DND-41 (cell line): ENCODE data around the gene ABCC8.

Experiments used
- ATAC-seq: fragments of 200-7000 bp; cut with Tn5 transposase; 3 replicates; pipeline ENCODE4 v1.9.1; 2021; ENCODE audit warnings: low read depth; ENCODE audit not compliant: insufficient read depth
- DNase-seq: peaks from one replicate; pipeline ENCODE4 v3.0.0-alpha.2; 2020
- H2AFZ ChIP-seq: 2 replicates; pipeline ENCODE4 v1.6.0; 2012; ENCODE audit warnings: low read depth, low read length
- H3K27ac ChIP-seq: 2 replicates; pipeline ENCODE4 v1.5.1; 2012; ENCODE audit warnings: low read length, inconsistent platforms
- H3K27me3 ChIP-seq: fragments of 200-600 bp; sonication (generic); 2 replicates; pipeline ENCODE4 v1.6.0; 2012; ENCODE audit warnings: low read length, mild to moderate bottlenecking, inconsistent platforms; ENCODE audit not compliant: insufficient read depth, poor library complexity
- H3K36me3 ChIP-seq: 2 replicates; pipeline ENCODE4 v1.5.1; 2012; ENCODE audit warnings: low read length, inconsistent platforms; ENCODE audit not compliant: insufficient read depth
- H3K4me1 ChIP-seq: 2 replicates; pipeline ENCODE4 v1.5.1; 2012; ENCODE audit warnings: mild to moderate bottlenecking, low read length; ENCODE audit not compliant: insufficient read depth
- H3K4me2 ChIP-seq: 2 replicates; pipeline ENCODE4 v1.6.0; 2012; ENCODE audit warnings: mild to moderate bottlenecking, moderate library complexity, low read length, inconsistent platforms; ENCODE audit not compliant: insufficient read depth
- H3K4me3 ChIP-seq, 2 experiments: fragments of 200-600 bp in 1 of 2; shearing (Covaris generic) in 1 of 2; 2 replicates each; pipeline ENCODE4 v1.5.1; 2012 to 2016; ENCODE audit warnings: inconsistent platforms in 2 of 2, low read length in 2 of 2, mild to moderate bottlenecking in 2 of 2, low read depth in 1 of 2, moderate library complexity in 1 of 2
- H3K79me2 ChIP-seq: 2 replicates; pipeline ENCODE4 v1.6.0; 2012; ENCODE audit warnings: low read length, inconsistent platforms; ENCODE audit not compliant: insufficient read depth
- H3K9ac ChIP-seq: 2 replicates; pipeline ENCODE4 v1.6.0; 2012; ENCODE audit warnings: low read depth, mild to moderate bottlenecking, inconsistent platforms, low read length, moderate library complexity
- H3K9me3 ChIP-seq: 2 replicates; pipeline ENCODE4 v1.5.1; 2012; ENCODE audit warnings: low read length, moderate library complexity, mild to moderate bottlenecking, inconsistent platforms; ENCODE audit not compliant: insufficient read depth, severe bottlenecking
- H4K20me1 ChIP-seq: 2 replicates; pipeline ENCODE4 v1.6.0; 2012; ENCODE audit warnings: low read length; ENCODE audit not compliant: insufficient read depth
- EZH2 ChIP-seq: IDR thresholded peaks from 3 replicates; pipeline ENCODE4 v1.6.1; 2012; ENCODE audit warnings: borderline replicate concordance, low read depth, mild to moderate bottlenecking, moderate library complexity, low read length, inconsistent platforms; ENCODE audit not compliant: severe bottlenecking
- TF ChIP-seq, protein P1 (sequence below): IDR thresholded peaks from 2 replicates; pipeline ENCODE4 v1.5.1; 2012; ENCODE audit warnings: borderline replicate concordance, low read length, moderate library complexity, mild to moderate bottlenecking; ENCODE audit not compliant: poor library complexity, severe bottlenecking; ENCODE audit errors: extremely low read depth

Gene ABCC8

GRCh38 chr11:17351510-17352176, 125.0 kb downstream of the ABCC8 start, which contains the start of gene NCR3LG1:
Gene NCR3LG1 (plus strand): TSS chr11:17351800. CDS start chr11:17351970, 170 bp downstream.
- peak within 1 kb of the TSS; percentile 40; the same call in 1 of the 2 replicates for H3K27ac ChIP-seq
- H2AFZ ChIP-seq, result peak within 1 kb of the TSS; percentile 75
- DNase-seq, result peak; percentile 64

GRCh38 chr11:17351172-17351509, 125.5 kb downstream of the ABCC8 start:
- DNase-seq (no peak), ATAC-seq (no peak)
- peaks cover 29% of the 10 kb centered on the region; the same call in 1 of the 2 replicates for H3K36me3 ChIP-seq
- H3K4me3 ChIP-seq, result peak overlapping the region in 1 of 2 experiments; percentile 62; a peak in 2 of 4 replicates
- H3K4me1 ChIP-seq, result peaks cover 42% of the 10 kb centered on the region
- H3K27me3 ChIP-seq, result peaks cover 21% of the 10 kb centered on the region
- no peak overlapping the region for H3K27ac ChIP-seq
- no peak for TF ChIP-seq EZH2
- TF ChIP-seq, protein P1, sequence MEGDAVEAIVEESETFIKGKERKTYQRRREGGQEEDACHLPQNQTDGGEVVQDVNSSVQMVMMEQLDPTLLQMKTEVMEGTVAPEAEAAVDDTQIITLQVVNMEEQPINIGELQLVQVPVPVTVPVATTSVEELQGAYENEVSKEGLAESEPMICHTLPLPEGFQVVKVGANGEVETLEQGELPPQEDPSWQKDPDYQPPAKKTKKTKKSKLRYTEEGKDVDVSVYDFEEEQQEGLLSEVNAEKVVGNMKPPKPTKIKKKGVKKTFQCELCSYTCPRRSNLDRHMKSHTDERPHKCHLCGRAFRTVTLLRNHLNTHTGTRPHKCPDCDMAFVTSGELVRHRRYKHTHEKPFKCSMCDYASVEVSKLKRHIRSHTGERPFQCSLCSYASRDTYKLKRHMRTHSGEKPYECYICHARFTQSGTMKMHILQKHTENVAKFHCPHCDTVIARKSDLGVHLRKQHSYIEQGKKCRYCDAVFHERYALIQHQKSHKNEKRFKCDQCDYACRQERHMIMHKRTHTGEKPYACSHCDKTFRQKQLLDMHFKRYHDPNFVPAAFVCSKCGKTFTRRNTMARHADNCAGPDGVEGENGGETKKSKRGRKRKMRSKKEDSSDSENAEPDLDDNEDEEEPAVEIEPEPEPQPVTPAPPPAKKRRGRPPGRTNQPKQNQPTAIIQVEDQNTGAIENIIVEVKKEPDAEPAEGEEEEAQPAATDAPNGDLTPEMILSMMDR, result peak; percentile 22
- H3K4me2 ChIP-seq, result peak overlapping the region; percentile 89
- no peaks in the 10 kb centered on the region for H3K79me2 ChIP-seq
- H3K9me3 ChIP-seq, result no peaks in the 10 kb centered on the region
- H3K9ac ChIP-seq, result peak overlapping the region; percentile 54; the same call in 1 of the 2 replicates
- H4K20me1 ChIP-seq, result no peaks in the 10 kb centered on the region
- no peak overlapping the region for H2AFZ ChIP-seq

More at GRCh38 chr11:17351510-17352176, 125.0 kb downstream of the ABCC8 start, which contains the start of gene NCR3LG1:
- peak; percentile 51 for ATAC-seq
- H3K27me3 ChIP-seq, result peaks cover 21% of the 10 kb centered on the region
- H3K36me3 ChIP-seq, result peaks cover 27% of the 10 kb centered on the region; the same call in 1 of the 2 replicates
- H4K20me1 ChIP-seq, result no peaks in the 10 kb centered on the region
- peak within 1 kb of the TSS; percentile 54 for H3K9ac ChIP-seq
- TF ChIP-seq EZH2, result peak; percentile 70
- TF ChIP-seq, protein P1, result no peak
- H3K4me3 ChIP-seq, result peak within 1 kb of the TSS; percentile 38 to 62; a peak in 3 of 4 replicates
- H3K79me2 ChIP-seq, result no peaks in the 10 kb centered on the region
- H3K4me2 ChIP-seq, result peak within 1 kb of the TSS; percentile 89
- H3K4me1 ChIP-seq, result peaks cover 42% of the 10 kb centered on the region
- H3K9me3 ChIP-seq, result no peaks in the 10 kb centered on the region

- no peak overlapping the region for H3K4me3 ChIP-seq
- no peak overlapping the region for H3K9ac ChIP-seq
- 0 out of 2 replicates have a peak overlapping the region, but pooled peaks have one; percentile 89 for H3K4me2 ChIP-seq
These were observed 126.0 kb downstream of the ABCC8 start for GRCh38 chr11:17350455-17351171.

More at GRCh38 chr11:17350455-17351171, 126.0 kb downstream of the ABCC8 start:
- H3K36me3 ChIP-seq, result peaks cover 32% of the 10 kb centered on the region; the same call in 1 of the 2 replicates
- TF ChIP-seq, protein P1, result no peak
- no peak for TF ChIP-seq EZH2
- no peak for ATAC-seq
- no peaks in the 10 kb centered on the region for H3K79me2 ChIP-seq
- H3K27ac ChIP-seq, result no peak overlapping the region
- no peak for DNase-seq
- no peaks in the 10 kb centered on the region for H3K9me3 ChIP-seq
- no peaks in the 10 kb centered on the region for H4K20me1 ChIP-seq
- peaks cover 21% of the 10 kb centered on the region for H3K27me3 ChIP-seq
- H2AFZ ChIP-seq, result no peak overlapping the region
- H3K4me1 ChIP-seq, result peaks cover 42% of the 10 kb centered on the region
